Frontal cortex (tissue), 4 donors: ENCODE data around the gene CLSTN3. TPM values are rescaled to one million over a fixed set of nuclear protein-coding genes. Genes with fewer than 3 reads are reported as not detected.

Source experiments
- DNase-seq, 2 donors: peaks; one replicate each; pipeline ENCODE4 v3.0.0; 2012; ENCODE audit warnings: low spot score in 2 of 2
- FAIRE-seq: peaks from 2 replicates; lab custom pipeline; 2012; peaks lifted over from hg19 to GRCh38; lab: Jason Lieb, UNC
- total RNA-seq: library from RNA; depleted of rRNA; stranded (reverse); fragments of >200 nt; gene quantifications from one replicate; pipeline ENCODE4 v1.2.3, GENCODE V29; 2014
- donor health status: control.
- donor health status: control.
- donor health status: control.

Gene CLSTN3
- total RNA-seq, 1 donor from 2014 or later: 75.0 TPM

DNA sequence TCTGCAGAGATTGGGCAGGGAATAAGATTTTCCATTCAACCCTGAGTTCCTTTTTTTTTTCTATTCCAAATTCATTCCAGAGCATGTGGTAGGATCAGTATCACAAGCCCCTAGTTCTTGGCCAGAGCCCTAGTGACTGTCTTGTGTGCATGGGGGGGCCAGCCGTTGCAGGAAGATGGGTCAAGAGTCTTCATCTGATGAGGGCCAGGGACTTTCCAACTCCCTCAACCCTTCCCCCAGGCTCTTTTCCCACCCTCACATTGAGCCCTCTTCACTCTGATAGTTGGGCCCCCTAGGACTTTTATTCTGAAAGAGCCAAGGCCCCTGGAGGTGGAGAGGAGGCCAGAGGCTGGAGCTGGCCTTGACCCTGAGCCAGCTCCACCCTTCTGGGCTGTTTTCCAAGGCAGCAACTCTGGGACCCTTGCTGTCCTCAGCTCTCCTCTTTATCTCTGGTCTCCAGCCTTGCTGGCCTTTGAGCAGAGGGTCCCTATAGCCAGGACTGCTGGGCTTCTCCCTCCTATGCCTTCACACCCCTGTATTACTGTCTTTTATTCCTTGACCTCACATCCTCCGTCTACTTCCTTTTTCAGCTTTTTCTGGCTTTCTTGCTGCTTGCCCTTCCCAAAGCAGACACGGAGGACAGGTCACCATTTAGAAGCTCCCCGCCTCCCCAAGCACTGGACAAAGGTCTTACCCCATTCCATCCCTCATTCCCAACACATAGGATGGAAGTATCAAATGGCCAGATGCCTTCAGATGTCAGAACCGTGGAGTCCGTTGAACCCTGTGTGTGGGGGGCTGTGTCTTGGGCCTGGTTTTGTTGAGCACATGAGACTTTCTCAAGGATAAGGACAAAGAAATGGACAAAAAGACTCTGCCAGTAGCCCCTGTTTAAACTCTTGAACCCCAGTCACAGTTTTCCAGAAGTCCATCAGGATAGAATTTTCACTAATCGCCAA is 7.1 kb upstream of the CLSTN3 start:
- DNase-seq: no peak
- FAIRE-seq: no peak

DNA sequence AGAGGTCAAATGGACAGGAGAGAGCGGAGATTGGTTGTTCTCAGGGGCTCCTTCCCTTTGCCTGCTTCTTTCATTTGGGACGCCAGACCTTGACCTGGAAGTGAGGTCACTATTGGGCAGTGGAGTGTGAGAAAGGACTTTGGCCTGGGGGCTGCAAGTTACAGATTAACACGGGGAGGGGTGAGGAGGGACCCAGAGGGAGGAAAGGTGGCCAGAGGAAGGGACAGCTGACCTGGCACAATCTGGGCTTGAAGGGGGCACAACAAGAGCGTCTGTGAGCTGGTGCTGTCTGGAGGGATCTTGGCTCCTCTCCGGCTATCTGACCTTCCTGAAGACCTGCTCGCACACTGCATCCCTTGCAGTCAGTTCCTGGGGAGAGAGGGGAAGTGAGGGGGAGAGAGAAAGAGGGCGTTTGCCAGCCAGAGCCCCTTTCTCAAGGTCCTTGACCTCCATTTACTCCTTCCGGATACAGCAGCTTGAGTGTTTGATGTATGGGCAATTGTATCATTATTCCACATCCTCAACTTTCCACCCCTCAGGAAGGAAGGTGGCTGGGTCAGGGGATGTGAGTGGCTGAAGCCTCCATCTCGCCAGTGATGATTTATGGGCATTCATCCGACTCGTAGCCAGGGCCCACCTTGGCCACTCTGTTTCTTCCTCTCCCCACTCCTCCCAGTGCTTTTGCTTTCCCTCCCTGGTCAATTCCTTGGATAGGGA is 6.2 kb upstream of the CLSTN3 start:
- DNase-seq (no peak), FAIRE-seq (no peak)

DNA sequence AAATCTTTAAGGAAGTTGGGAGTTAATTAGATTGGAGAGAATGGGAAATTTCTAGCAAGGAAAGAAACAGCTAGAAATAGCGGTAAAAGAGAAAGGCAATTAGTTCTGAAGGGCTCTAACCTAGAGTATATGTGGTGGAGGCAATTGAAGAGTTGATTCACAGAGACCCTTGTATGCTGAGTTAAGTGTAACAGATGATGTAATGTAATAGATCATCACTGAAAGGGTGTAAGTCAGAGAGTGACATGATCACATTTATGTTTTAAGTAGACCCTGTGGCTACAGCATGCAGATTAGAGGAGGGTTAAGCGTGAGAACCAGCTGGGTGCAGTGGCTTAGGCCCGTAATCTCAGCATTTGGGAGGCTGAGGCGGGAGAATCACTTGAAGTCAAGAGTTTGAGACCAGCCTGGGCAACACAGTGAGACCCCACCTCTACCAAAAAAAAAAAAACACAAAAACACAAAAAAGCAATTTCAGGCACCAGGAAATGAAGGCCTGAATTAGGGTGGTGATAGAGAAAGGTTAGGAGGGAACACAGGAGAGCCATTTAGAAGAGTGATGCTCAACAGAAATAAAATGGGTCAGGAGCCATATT is 4.4 kb upstream of the CLSTN3 start:
- FAIRE-seq: no peak

DNA sequence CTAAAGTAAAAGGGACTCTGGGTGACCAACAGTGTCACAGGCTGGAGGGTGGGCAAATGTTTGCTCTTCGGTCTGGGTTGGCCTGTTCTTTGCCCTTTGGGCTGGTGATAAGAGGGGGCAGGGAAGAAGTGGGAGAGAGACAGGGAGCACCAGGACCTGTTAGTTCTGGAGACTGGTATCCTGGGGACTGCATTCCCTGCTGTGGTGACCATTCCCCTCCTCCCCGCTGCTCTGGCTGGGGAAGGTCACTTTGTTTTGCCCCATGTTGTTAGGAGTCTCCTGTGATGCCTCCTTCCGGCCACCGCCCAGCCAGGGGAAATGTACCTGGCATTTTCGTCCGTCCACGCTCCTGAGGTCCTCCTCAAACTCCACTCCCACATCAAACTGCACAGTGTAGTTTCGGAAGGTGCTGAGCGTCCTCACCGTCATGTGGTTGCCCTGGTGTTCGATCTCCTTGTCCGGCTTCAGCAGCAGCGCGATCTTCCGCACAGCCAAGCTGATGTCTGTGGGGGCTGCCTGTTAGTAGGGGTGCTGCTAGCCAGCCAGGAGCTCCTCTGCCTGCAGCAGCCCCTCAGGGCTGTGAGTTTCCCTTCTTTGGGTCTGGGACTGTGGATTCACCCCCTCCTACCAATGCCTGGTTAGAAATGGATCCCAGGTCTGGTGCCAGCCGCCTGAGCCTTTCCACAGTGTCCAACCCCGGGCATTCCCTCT is 2.1 kb upstream of the CLSTN3 start:
- FAIRE-seq: no peak

More for the DNA sequence above, 4.4 kb upstream of the CLSTN3 start:
- no peak for DNase-seq

DNA sequence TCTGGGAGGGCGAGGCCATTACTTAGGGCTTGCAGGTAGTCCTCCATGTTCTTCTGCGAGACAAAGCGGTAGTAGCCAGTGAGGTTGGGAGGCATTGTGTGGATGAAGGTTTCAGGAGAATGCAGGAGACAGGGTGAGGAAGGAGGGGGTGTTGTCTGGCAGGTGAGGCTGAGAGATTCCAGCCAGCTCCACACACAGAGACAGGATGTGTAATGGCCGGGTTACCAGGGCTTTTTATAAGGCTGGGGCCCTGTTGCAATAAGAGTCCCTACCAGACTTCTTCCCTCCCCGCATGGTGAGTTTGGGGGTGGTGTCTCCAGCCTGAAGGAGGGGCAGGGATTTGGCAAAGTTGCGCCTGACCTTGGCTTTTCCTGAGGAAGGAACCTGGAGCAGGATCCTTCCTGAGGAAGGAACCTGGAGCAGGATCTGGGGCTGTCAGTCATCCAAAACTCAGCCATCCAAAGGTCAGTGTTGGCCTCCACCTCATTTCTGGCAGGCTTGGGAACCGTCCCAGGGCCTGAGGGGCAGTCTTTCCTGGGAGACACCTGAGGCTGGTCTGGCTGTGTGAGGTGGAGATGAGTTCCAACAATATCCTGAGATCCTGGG is 1.4 kb upstream of the CLSTN3 start, which contains the start of gene RBP5:
Gene RBP5 (minus strand): TSS at position 209 of the 606 bp plus-strand sequence. CDS start 114 bp downstream, at position 95.
- no peak for FAIRE-seq
- no peak for DNase-seq

More for the DNA sequence above, 2.1 kb upstream of the CLSTN3 start:
- no peak for DNase-seq

DNA sequence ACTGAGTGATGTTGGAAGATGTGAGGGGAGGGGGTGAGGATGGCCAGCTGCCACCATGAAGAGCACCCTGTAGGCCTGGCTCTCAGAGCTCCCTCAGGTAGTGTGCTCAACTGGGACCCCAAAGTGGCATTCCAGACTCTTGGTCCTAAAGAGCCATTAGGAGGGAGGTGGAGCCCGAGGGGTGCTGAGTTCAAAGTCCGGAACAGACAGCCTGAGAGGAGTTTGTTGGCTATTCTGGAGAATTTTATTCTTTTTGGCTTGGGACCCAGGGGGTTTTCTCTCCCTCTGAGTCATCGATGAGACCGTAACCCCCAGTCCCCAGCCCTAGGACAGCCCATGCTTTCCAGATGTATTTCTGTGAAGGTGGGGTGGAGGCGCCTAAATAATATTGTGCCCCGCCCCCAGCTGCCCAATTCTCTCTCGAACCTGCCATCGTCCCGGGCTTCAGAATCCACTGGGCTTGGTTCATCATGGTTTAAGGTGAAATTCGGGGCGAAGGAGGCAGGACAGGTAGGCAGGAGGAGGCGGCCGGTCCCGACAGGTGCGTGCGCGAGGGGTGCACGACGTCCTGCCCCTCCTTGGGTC is 792 bp upstream of the CLSTN3 start:
- DNase-seq (no peak), FAIRE-seq (no peak)

DNA sequence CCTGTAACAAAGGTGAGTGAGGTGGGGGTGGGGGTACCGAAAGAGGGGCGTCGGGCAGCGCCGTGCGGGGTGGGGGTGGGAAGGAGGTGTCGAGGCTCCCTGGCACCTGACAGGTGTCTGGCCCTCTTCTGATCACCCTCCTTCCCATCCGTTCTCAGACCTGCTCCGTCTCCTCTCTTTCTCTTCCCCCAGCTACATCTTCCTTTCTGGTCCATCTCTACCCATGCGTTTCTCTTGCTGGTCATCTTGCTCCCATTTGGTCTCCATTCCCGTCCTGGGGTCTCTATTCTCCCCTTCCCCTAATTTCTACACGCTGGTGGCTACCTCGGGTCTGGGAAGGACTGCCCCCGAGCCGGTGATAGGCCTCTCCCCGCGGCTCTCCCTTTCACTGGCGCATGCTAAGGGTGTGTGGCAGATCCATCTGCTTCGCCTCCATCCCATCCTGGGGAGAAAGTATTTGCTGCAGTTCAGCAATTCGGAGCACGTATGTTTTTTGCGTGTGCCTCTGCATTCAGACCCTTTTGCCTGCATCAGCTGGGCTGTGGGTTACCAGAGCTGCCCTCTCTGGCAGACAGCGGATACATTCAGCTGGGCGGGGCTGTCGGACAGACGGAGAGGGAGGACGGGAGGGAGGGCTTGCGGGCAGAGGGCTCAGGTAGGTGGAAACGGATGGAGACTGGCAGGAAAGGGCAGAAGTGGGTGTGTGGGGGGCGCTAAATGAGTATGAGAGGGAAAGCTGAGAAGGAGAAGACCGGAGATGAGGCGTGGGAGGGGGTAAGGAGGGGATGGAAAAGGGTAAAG is 730 bp downstream of the CLSTN3 start:
- FAIRE-seq (no peak), DNase-seq (peak in 1 of 2 donors; percentile 59)

DNA sequence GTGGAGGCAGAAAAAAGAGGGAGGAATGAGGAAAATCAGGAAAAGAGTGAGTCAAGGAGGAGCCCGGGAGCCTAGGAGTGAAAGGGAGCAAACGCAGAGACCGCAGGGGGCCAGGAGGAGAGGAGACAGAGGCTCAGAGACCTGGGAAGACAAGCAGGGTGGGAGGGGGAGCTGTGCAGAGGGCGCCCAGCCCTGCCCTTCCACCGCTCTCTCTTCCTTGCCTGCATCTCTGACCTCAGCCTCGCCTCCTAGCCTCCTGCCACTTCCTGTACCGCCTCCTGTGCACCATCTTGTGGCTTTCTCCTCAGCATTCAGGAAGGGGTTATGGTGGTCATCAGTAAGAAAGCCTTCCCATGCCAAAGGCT is 1.3 kb downstream of the CLSTN3 start:
- DNase-seq (no peak), FAIRE-seq (no peak)

DNA sequence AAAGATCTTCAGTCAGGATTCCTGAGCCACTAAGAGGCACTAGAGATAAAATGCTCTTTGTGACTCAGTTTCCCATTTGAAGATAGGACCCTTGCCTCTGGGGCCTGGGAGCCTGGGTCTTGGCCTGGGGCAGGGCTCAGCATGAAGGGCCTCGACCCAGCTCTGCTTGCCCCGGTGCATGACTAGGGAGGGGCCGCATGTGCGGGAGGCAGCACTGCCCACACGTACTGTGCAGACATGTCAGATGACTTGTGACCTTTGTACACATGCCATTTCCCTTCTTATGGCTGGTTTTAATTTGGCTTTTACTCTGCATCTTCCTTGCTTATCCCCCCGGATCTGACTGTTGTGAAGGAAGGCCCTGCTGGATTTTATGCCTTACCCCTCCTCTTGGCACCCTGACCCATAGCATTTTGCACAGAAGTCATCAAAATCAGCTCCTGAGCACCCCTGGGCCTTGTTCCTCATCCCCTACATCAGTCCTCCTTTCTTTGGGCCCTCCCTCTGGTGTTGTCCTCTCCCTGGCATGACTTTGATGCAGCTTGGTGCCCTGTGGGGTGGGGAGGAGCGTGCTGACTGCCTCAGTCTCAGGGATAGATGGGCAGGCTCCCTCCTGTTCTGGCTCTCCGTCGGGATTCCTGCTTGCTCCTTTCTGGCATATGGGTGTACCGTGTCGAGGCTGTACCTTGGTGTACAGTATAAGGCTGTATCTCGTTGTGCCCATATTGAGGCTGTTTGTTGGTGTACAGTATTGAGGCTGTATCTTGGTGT is 4.4 kb downstream of the CLSTN3 start:
- DNase-seq: no peak
- FAIRE-seq: no peak

DNA sequence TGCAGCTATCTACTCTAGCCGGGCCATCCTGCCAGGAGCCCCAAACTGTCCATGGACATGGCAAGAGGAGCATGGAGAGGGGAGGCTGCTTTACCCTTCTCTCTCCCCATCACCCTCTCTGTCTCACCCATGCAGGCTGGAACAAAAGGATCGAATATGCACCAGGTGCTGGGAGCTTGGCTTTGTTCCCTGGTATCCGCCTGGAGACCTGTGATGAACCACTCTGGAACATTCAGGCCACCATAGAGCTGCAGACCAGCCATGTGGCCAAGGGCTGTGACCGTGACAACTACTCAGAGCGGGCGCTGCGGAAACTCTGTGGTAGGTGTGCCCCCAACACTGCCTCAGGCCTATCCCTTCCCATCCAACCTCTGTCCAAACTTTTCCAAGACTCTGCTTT is 5.9 kb downstream of the CLSTN3 start:
- DNase-seq: no peak

DNA sequence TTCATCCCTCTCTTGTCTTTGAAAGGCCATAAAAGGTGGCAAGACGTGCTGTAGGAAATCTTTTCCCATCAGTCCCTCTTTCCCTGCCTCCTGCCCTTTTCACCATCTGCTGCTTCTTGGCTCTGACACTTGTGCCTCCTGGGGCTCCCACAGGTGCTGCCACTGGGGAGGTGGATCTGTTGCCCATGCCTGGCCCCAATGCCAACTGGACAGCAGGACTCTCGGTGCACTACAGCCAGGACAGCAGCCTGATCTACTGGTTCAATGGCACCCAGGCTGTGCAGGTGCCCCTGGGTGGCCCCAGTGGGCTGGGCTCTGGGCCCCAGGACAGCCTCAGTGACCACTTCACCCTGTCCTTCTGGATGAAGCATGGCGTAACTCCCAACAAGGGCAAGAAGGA is 6.5 kb downstream of the CLSTN3 start:
- no peak for DNase-seq
- no peak for FAIRE-seq

More for the DNA sequence above, 5.9 kb downstream of the CLSTN3 start:
- no peak for FAIRE-seq

DNA sequence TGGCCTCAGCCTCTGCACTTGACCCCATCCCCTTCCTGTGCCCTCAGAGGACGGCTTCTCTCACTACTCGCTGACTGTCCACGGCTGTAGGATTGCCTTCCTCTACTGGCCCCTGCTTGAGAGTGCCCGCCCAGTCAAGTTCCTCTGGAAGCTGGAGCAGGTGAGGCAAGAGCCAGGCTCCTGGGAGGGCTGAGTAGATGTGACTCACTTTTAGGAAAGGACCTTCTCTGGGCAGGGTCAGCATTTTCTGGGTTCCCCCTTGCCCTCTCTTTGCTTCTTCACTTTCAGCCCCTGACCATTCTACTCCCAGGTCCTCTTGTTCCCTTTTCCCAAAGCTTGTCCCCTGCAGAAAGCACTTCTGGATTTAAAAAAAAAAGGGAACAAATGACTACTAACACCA is 7.7 kb downstream of the CLSTN3 start:
- no peak for FAIRE-seq
- DNase-seq: no peak

DNA sequence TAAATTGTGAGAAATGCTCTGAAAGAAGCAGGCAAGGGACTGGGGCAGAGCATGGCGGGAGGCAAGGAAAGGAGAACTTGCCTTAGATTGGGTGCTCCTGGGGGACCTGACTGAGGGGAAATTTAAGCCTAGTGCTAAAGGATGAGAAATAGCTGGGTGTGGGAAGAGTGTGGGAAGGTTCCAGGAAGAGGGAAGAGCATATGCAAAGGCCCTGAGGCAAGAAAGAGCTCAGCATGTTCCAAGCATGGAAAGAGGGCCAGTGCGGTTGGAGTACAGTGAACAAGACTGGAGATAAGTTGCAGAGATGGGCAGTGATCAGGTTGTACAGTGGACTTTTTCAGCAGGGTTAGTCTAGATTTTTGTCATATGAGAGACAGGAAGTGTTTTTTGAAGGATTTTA is 9.0 kb downstream of the CLSTN3 start:
- DNase-seq (no peak), FAIRE-seq (no peak)

DNA sequence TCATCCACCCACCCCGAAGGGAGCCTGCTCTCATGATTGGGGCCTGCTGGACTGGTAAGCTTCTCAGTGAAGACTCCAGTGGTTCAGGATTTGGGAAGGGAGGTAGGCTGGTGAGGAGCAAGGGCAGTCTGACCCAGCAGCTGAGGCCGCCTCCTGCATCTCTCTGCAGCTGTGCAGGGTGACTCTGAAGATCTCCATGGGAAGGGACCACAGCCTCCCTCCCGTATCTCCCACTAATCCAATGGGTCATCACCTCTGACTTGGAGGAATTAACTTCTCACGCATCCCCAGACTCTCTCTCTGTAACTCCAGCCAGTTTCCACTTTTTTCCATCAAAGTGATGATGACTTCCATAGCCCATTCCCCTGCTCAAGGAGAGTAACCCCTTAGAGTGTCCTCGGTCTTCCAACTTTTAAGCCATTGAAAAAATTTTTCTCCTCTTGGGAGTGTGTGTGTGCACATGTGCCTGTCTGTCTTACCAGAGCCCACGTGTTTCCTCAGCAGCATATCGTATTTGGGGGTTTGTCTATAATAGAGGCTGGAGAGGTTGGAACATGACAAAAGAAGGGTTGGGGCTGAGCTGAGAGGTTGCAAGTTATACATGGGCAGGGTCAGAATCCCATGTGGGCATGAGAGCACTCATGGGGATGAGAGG is 11.3 kb downstream of the CLSTN3 start:
- no peak for FAIRE-seq
- DNase-seq: no peak

DNA sequence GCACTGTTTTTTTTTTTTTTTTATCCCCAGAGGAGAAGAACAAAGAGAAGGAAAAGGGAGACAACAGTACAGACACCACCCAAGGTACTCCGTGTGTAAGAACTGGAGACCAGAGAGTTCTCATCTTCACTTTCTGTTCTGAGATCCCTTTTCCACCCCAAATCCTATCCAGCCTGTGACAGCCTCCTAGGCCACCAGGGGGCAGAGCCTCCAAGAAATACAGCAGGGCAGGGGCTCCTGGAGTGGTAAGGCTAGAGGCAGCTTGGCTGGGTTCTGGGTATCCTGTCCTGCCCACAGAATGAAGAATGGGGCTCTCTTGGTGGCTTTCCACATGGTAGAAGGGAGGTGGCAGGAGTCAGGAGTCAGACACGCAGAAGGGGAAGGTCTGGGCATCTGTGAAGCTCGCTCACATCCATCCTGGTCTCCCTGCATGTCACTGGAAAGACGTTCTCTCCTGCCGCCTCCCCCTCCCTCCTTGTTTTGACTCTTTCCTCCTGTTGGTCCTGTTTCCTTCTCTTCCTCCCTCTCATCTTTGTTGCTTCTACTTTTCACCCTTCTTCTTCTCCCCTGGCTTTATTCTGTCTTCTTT is 12.0 kb downstream of the CLSTN3 start:
- FAIRE-seq: no peak
- DNase-seq: no peak

DNA sequence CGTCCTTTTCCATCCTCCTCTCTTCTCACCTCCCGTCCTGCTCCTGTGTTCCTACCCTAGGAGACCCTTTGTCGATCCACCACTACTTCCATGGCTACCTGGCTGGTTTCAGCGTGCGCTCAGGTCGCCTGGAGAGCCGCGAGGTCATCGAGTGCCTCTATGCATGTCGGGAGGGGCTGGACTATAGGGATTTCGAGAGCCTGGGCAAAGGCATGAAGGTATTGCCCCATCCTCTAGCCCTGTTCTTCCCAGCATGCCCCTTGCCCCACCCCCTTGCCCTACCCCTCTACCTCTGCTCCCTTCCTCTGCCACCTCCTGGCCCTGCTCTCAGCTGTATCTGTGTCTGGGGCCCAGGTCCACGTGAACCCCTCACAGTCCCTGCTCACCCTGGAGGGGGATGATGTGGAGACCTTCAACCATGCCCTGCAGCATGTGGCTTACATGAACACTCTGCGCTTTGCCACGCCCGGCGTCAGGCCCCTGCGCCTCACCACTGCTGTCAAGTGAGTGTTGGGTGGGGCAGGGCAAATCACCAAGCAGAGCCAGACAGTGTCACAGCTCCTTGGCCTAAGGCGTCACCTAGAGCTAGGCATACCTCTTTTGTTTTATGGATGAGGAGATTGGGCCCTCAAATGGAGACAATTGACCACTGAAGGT is 12.8 kb downstream of the CLSTN3 start:
- FAIRE-seq (no peak), DNase-seq (no peak)
